GM19397 (cell line): ENCODE results near the gene SERBP1.

ENCODE experiments used
- ATAC-seq: cut with Tn5 transposase; IDR thresholded peaks from one replicate; pipeline ENCODE4 v1.9.1; 2021; ENCODE audit warnings: mild to moderate bottlenecking, moderate library complexity; ENCODE audit not compliant: unreplicated experiment

Gene SERBP1

GRCh38 chr1:67371043-67371442 is 59.2 kb downstream of the SERBP1 start:
- no peak for ATAC-seq

GRCh38 chr1:67368046-67368514 is 62.1 kb downstream of the SERBP1 start:
- ATAC-seq, result no peak

GRCh38 chr1:67367370-67368045 is 62.7 kb downstream of the SERBP1 start:
- no peak for ATAC-seq

- no peak for ATAC-seq
Measured at GRCh38 chr1:67361641-67362040, 68.6 kb downstream of the SERBP1 start.

- no peak for ATAC-seq
Measured at GRCh38 chr1:67359592-67359991, 70.6 kb downstream of the SERBP1 start.
